Left lung (tissue), 10 donors: Measurements from ENCODE around the gene TBCA. TPM values are rescaled to one million over a fixed set of nuclear protein-coding genes. Genes with fewer than 3 reads are reported as not detected.

Source experiments
- ATAC-seq: fragments of 200-7000 bp; cut with Tn5 transposase; one replicate; pipeline ENCODE4 v1.9.1; 2020; ENCODE audit warnings: moderate library complexity
- DNase-seq, 4 donors: peaks; one replicate each; pipeline ENCODE4 v3.0.0-alpha.2; 2013 to 2020
- H3K27ac ChIP-seq, 2 donors: fragments of 200-600 bp; sonication (generic) in 1 of 2; one replicate each; pipeline versions ENCODE4 v1.5.0 to v1.8.0; 2020 to 2021
- H3K27me3 ChIP-seq, 2 donors: fragments of 200-600 bp; sonication (generic) in 1 of 2; one replicate each; pipeline versions ENCODE4 v1.5.0 to v1.8.0; 2020 to 2021
- H3K36me3 ChIP-seq, 2 donors: fragments of 200-600 bp; sonication (generic) in 1 of 2; one replicate each; pipeline versions ENCODE4 v1.5.0 to v1.8.0; 2020 to 2021
- H3K4me1 ChIP-seq, 2 donors: fragments of 200-600 bp; one replicate each; pipeline ENCODE4 v1.8.0; 2021
- H3K4me3 ChIP-seq, 2 donors: fragments of 200-600 bp; sonication (generic) in 1 of 2; one replicate each; pipeline versions ENCODE4 v1.5.0 to v1.8.0; 2020 to 2021; ENCODE audit warnings: mild to moderate bottlenecking in 1 of 2
- H3K9me3 ChIP-seq, 2 donors: fragments of 200-600 bp; sonication (generic) in 1 of 2; one replicate each; pipeline versions ENCODE4 v1.5.0 to v1.8.0; 2020 to 2021
- CTCF ChIP-seq, 2 donors: fragments of 200-600 bp; sonication (generic) in 1 of 2; IDR thresholded peaks; one replicate each; pipeline versions ENCODE4 v1.5.0 to v1.8.0; 2021; ENCODE audit warnings: antibody characterized with exemption in 2 of 2
- intact Hi-C, 2 donors: fragments of 100-400 bp; cut with DNase I; formaldehyde crosslinking; loops; one replicate each; pipeline versions ENCODE4 v1.11.2 to v1.14.2; 2022
- polyA plus RNA-seq, 6 donors: library from polyadenylated mRNA; unstranded; fragments of 120-200 nt; gene quantifications; one replicate each; pipeline ENCODE4 v1.2.1, GENCODE V29; 2013; ENCODE audit not compliant: insufficient read length in 6 of 6
- total RNA-seq, 2 donors: library from RNA; stranded (reverse); fragmentation: NEBNext Ultra II Directional; extraction: Animal tissue kit (Norgen Biotek cat#: 25700); gene quantifications; one replicate each; pipeline ENCODE4 v1.2.1, GENCODE V29; 2021
- donor health status: DM: no; HTN: yes; CAD: no.
- donor health status: DM: no; HTN: no; CAD: no.

Gene TBCA
- total and polyA plus RNA-seq, 8 donors, result 117 to 315 (median 251) TPM

DNA sequence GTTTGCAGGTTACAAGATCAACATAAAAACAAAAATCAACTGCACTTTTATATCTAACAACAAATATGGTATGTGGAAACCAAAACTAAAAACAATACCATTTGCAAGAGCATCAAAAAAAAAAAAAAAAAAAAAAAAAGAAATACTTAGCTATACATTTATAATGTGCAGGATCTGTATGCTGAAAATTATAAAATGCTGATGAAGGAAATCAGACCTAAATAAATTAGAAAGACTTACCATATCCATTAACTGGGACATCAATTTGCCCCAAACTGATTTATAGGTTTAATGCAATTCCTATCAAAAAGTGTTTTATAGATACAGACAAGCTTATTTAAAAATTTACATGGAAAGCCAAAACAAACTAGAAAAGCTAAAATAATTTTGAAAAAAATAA, 77.2 kb downstream of the TBCA start:
- no peak for DNase-seq
- ATAC-seq, result no peak
- intact Hi-C loops, result no loop called here
- Histone ChIP-seq H3K27ac (no peak overlapping the region), H3K36me3 (peaks cover 0 to 34% of the 10 kb centered on the region in 2 donors), H3K9me3 (no peaks in the 10 kb centered on the region), H3K27me3 (no peaks in the 10 kb centered on the region), H3K4me1 (no peaks in the 10 kb centered on the region), H3K4me3 (no peak overlapping the region)
- no peak for TF ChIP-seq CTCF (IDR thresholded peaks at IDR 0.05)

DNA sequence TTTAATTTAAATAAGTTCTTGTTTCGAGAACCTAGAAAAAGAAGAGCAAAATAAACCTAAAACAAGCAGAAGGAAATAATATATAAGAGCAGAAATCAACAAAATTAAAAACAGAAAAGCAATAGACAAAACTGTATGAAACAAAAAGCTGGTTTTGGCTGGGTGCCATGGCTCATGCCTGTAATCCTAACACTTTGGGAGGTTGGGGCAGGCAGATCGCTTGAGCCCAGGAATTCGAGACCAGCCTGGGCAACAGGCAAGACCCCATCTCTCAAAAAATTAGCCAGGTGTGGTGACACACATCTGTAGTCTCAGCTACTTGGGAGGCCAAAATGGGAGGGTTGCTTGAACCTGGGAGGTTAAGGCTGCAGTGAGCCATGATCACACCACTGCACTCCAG, 78.4 kb downstream of the TBCA start:
- Histone ChIP-seq H3K27ac (no peak overlapping the region), H3K27me3 (no peaks in the 10 kb centered on the region), H3K36me3 (peaks cover 0 to 29% of the 10 kb centered on the region in 2 donors), H3K9me3 (no peaks in the 10 kb centered on the region), H3K4me3 (no peak overlapping the region), H3K4me1 (no peaks in the 10 kb centered on the region)
- DNase-seq, result no peak
- no peak for TF ChIP-seq CTCF (IDR thresholded peaks at IDR 0.05)
- no peak for ATAC-seq
- intact Hi-C loops, result no loop called here

DNA sequence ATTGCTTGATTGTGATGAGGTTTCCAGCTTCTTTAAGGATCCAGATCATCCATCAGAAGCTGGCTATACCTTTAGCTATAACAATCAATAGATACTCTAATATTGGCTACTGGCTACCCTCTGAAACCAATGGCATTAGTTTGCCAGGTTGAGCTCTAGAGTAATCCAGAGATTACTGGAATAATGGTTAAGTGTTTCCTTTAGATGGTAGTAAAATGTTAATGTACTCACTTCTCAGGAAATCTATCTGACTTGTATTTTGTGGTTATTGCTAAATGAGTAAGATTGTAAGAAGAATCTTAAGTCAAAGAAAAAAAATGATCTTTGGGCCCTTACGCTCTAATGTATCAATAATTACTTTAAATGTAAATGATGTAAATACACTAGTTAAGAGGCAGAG, 80.0 kb downstream of the TBCA start:
- no peak overlapping the region for H3K4me3 ChIP-seq
- intact Hi-C loops, result no loop called here
- no peak overlapping the region for H3K27ac ChIP-seq
- no peak for ATAC-seq
- no peaks in the 10 kb centered on the region for H3K9me3 ChIP-seq
- no peaks in the 10 kb centered on the region for H3K4me1 ChIP-seq
- peaks cover 5 to 19% of the 10 kb centered on the region in 2 donors for H3K36me3 ChIP-seq
- H3K27me3 ChIP-seq, result no peaks in the 10 kb centered on the region
- DNase-seq, result no peak
- TF ChIP-seq CTCF (IDR thresholded peaks at IDR 0.05), result no peak

DNA sequence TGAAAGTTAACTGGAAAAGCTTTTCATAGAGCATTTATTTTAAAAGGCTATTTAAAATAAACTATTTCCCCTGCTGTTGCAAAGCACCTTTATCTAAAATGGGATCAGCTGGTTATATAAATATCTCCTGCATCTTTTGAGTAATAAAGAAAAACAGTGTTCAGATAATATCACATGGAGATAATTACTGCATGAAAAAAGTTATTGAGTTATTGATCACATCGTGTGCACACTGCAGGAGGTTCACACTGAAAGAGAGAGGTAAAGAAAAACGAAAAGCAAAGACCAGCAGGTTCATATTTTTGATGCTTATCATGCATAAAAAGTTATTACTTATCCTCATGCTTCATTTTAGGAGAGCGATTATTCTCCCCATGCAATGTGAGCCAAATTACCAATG, 82.2 kb downstream of the TBCA start:
- intact Hi-C loops, result no loop called here
- DNase-seq, result no peak
- peaks cover 5 to 40% of the 10 kb centered on the region in 2 donors for H3K36me3 ChIP-seq
- ATAC-seq, result no peak
- no peak for TF ChIP-seq CTCF (IDR thresholded peaks at IDR 0.05)
- no peaks in the 10 kb centered on the region for H3K9me3 ChIP-seq
- H3K4me3 ChIP-seq, result no peak overlapping the region
- H3K27ac ChIP-seq, result no peak overlapping the region
- H3K27me3 ChIP-seq, result no peaks in the 10 kb centered on the region
- H3K4me1 ChIP-seq, result no peaks in the 10 kb centered on the region

DNA sequence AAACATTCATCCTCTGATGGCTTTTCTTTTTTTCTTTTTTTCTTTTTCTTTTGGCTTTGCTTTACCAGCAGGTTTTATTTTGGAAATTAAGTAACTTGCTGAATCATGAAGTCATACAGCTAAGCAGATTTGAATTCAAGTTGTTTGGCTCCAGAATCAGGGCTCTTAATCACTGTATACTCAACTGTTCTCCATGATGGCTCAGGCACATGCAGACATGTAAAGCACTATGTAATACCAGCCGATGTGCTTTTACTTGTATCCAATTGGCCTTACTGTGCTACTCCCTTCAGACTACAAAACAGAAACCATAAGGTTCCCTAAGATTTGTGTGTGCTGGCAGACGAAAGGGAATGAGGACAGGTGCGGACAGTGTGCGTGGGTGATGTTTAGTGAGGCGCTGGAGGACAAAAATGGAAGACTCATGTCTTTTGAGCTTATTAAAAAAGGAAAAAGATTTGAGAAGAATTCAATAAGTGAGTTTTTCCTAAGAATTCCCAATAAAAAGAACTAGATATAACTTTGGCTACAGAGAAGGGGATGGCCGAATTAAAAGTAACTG, 92.9 kb downstream of the TBCA start:
- no peaks in the 10 kb centered on the region for H3K9me3 ChIP-seq
- peaks cover 0 to 8% of the 10 kb centered on the region in 2 donors for H3K36me3 ChIP-seq
- no peak overlapping the region for H3K4me3 ChIP-seq
- intact Hi-C loops, result no loop called here
- DNase-seq (no peak), ATAC-seq (no peak)
- no peaks in the 10 kb centered on the region for H3K4me1 ChIP-seq
- no peak for TF ChIP-seq CTCF (IDR thresholded peaks at IDR 0.05)
- no peak overlapping the region for H3K27ac ChIP-seq
- no peaks in the 10 kb centered on the region for H3K27me3 ChIP-seq
